Heart left ventricle (tissue), 13 donors: ENCODE data around the gene SYNDIG1.

ENCODE experiments used
- POLR2A ChIP-seq, 2 donors: fragments of 450-650 bp; IDR thresholded peaks; one replicate each; pipeline ENCODE4 v1.6.1; 2017; ENCODE audit warnings: antibody characterized with exemption in 2 of 2, mild to moderate bottlenecking in 2 of 2, moderate library complexity in 2 of 2
- TF ChIP-seq, protein P1 (sequence below), 12 donors: fragments of 200-600 bp; sonication (generic) in 4 of 12; IDR thresholded peaks; one replicate each; pipeline versions ENCODE4 v1.5.0 to v1.8.0; 2018 to 2022; ENCODE audit warnings: antibody characterized with exemption in 12 of 12, mild to moderate bottlenecking in 5 of 12
- donor health status: ischemic (EF 13 %, LVEDD 7.1; RV severe dilation, severe dysfunction).
- donor health status: DM: no; HTN: yes; CAD: no.
- donor health status: DM: no; HTN: no; CAD: no.
- donor health status: ischemic (EF 25% LVEDD 6.9; RV normal size, moderate dysfunction).
- donor health status: ischemic (EF 25% LVEDD 5.7; RV mildly dilated, moderate dysfunction).
- donor health status: ischemic (EF 35%, LVEDD 5.7; RV mildly dilated, moderate dysfunction).
- donor health status: nonischemic (EF 11% LVEDD 7.7; RV severe dilation, severe dysfunction).
- donor health status: DM: yes; HTN: yes; CAD: no.
- donor health status: PGD.
- donor health status: ischemic (EF 29% LVEDD 5.4; RV normal size, mild dysfunction).
- donor health status: nonischemic (EF 23%, LVEDD 6.1; RV moderate dilation, normal function).

DNA sequence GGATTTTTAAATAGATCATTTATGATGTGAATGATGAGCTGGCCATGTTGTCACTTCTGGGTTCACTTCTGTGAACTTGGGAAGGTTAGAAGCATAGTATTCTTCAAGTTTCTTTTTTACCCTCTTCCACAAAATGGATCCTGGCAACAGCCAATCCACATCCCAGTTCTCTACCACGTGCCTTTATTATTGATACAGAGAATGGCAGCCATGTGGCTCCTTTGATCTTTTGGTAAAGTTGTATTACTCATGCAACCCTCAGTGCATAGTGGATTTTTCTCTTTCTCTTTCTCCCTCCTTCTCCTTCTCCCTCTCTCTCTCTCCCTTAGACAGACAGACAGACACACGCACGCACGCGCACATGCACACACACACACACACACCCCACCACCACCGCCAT lies 50.0 kb downstream of the SYNDIG1 start:
- TF ChIP-seq POLR2A (IDR thresholded peaks at IDR 0.05) = no peak
- TF ChIP-seq, protein P1, sequence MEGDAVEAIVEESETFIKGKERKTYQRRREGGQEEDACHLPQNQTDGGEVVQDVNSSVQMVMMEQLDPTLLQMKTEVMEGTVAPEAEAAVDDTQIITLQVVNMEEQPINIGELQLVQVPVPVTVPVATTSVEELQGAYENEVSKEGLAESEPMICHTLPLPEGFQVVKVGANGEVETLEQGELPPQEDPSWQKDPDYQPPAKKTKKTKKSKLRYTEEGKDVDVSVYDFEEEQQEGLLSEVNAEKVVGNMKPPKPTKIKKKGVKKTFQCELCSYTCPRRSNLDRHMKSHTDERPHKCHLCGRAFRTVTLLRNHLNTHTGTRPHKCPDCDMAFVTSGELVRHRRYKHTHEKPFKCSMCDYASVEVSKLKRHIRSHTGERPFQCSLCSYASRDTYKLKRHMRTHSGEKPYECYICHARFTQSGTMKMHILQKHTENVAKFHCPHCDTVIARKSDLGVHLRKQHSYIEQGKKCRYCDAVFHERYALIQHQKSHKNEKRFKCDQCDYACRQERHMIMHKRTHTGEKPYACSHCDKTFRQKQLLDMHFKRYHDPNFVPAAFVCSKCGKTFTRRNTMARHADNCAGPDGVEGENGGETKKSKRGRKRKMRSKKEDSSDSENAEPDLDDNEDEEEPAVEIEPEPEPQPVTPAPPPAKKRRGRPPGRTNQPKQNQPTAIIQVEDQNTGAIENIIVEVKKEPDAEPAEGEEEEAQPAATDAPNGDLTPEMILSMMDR (IDR thresholded peaks at IDR 0.05) = no peak
